Urothelium cell line (cell line): ENCODE data around the gene CARD8.
A peak's percentile ranks its signal among the peaks of the same experiment; 100 is the strongest.

Source experiments
- DNase-seq: peaks from one replicate; pipeline ENCODE4 v3.0.0; 2011; ENCODE audit warnings: low spot score, mixed read lengths
- FAIRE-seq: peaks from 2 replicates; lab custom pipeline; 2011; peaks lifted over from hg19 to GRCh38; lab: Jason Lieb, UNC

The CARD8 gene

GRCh38 chr19:48181505-48181904 is 74.2 kb downstream of the CARD8 start:
- no peak for DNase-seq
- FAIRE-seq, result no peak

- FAIRE-seq (no peak), DNase-seq (no peak)
These were observed 79.5 kb downstream of the CARD8 start for GRCh38 chr19:48176226-48176625.

- no peak for DNase-seq
These were observed 80.1 kb downstream of the CARD8 start for GRCh38 chr19:48175578-48175977.

GRCh38 chr19:48174445-48175030 is 81.2 kb downstream of the CARD8 start:
- no peak for FAIRE-seq
- DNase-seq, result no peak

More at GRCh38 chr19:48175578-48175977, 80.1 kb downstream of the CARD8 start:
- no peak for FAIRE-seq

- DNase-seq (no peak), FAIRE-seq (no peak)
These were observed 84.0 kb downstream of the CARD8 start for GRCh38 chr19:48171710-48172109.

- FAIRE-seq (peak; percentile 23), DNase-seq (no peak)
These were observed 84.8 kb downstream of the CARD8 start for GRCh38 chr19:48170817-48171347.

- DNase-seq (peak; percentile 97), FAIRE-seq (peak; percentile 90)
These were observed 85.5 kb downstream of the CARD8 start, which contains the start of the genes LIG1 and ZSWIM9 for GRCh38 chr19:48169939-48170803. Gene LIG1, minus strand, starts transcription at chr19:48170344. Its CDS starts 4,778 bp downstream, at chr19:48165566. Gene ZSWIM9, plus strand, starts transcription at chr19:48170680. Its CDS starts 1,123 bp downstream, at chr19:48171803.

GRCh38 chr19:48169578-48169938 is 86.2 kb downstream of the CARD8 start:
- DNase-seq (peak; percentile 94), FAIRE-seq (no peak)

GRCh38 chr19:48168689-48169088 is 87.0 kb downstream of the CARD8 start:
- no peak for FAIRE-seq
- no peak for DNase-seq

- DNase-seq, result no peak
- no peak for FAIRE-seq
These were observed 97.4 kb downstream of the CARD8 start for GRCh38 chr19:48158210-48158790.
